Measurements from ENCODE around the gene DNPEP.

- TF ChIP-seq EZH2 (IDR thresholded peaks at IDR 0.05; ENCODE audit: borderline replicate concordance, low read length) (no peak), CTCF (IDR thresholded peaks at IDR 0.05; ENCODE audit: low read length) (no peak)
Measured at GRCh38 chr2:219369447-219369861, 18.3 kb downstream of the DNPEP start.
